Right atrium auricular region (tissue), 2 donors: ENCODE results near the gene STOM. TPM values are rescaled to one million over a fixed set of nuclear protein-coding genes. Genes with fewer than 3 reads are reported as not detected.

ENCODE experiments used
- DNase-seq: peaks from one replicate; pipeline ENCODE4 v3.0.0-alpha.2; 2019; ENCODE audit warnings: low spot score
- H3K27ac ChIP-seq, 2 donors: fragments of 200-600 bp; sonication (generic); 1 replicate in 1 of 2; 2 replicates in 1 of 2; pipeline ENCODE4 v1.5.1; 2016 to 2019
- H3K27me3 ChIP-seq, 2 donors: fragments of 200-600 bp; sonication (generic); one replicate each; pipeline versions ENCODE4 v1.5.1 to v1.6.0; 2017 to 2019
- H3K36me3 ChIP-seq: fragments of 200-600 bp; sonication (generic); one replicate; pipeline ENCODE4 v1.5.1; 2016
- H3K4me1 ChIP-seq, 2 donors: fragments of 200-600 bp; sonication (generic); one replicate each; pipeline versions ENCODE4 v1.5.1 to v1.6.0; 2017 to 2019
- H3K4me3 ChIP-seq, 2 donors: fragments of 200-600 bp; sonication (generic); 1 replicate in 1 of 2; 2 replicates in 1 of 2; pipeline ENCODE4 v1.5.1; 2017 to 2019; ENCODE audit warnings: mild to moderate bottlenecking in 1 of 2, moderate library complexity in 1 of 2
- H3K9me3 ChIP-seq, 2 donors: fragments of 200-600 bp; sonication (generic); one replicate each; pipeline ENCODE4 v1.5.1; 2019
- CTCF ChIP-seq, 2 donors: fragments of 200-600 bp; sonication (generic); IDR thresholded peaks; one replicate each; pipeline ENCODE4 v1.5.1; 2019; ENCODE audit warnings: antibody characterized with exemption in 2 of 2
- total RNA-seq, 2 donors: library from RNA; depleted of rRNA; stranded (reverse); fragments of >200 nt; gene quantifications; one replicate each; pipeline ENCODE4 v1.1.0, GENCODE V29; 2016

The STOM gene
- total RNA-seq, 2 donors from 2014 or later = 152 to 173 TPM

DNA sequence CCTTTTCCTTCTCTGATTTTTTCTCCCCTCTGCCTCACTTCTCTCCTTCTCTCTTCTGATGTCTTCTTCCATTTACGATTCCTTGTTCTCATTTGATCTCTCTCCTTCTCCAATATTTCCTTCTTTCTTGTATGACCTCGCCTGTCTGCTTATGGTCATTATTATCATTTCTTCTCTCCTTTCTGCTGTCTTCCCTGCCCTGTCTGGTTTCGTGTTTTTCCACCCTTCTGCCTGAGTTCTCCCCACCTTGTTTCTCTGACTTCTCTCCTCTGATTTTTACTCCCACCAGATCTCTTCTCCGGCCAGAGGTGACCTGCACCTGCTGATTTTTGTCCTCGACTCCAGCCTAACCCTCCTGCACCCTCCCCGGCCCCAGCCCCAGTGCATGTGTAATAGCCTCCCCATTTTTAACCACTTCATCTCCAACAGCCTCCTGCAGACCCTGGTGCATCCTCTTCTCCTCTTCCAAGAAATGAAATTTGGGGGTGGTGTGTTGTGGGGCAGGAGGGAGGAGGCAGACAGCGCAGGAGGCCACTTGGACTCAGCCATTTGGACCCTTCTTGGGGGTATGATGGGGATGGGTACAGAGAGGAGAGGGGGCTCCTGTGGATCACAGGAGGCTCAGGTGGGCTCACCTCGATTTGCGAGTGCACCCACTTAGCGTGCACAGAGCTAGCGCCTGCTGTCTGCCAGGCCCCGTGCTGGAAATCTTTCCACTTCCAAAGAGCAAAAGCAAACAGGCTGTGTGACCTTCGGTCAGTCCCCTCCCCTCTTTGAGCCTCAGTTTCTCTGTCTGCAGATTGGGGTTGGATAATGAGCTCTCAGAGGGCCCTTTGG lies 69.5 kb downstream of the STOM start:
- DNase-seq = no peak

GRCh38 chr9:121299467-121300282 lies 70.4 kb downstream of the STOM start:
- peak in 1 of 2 donors; percentile 13 for TF ChIP-seq CTCF (IDR thresholded peaks at IDR 0.05)
- Histone ChIP-seq H3K36me3 (peaks cover 30% of the 10 kb centered on the region), H3K4me3 (peak overlapping the region; percentile 56 to 63), H3K27ac (peak overlapping the region; percentile 87 to 97), H3K27me3 (no peaks in the 10 kb centered on the region), H3K9me3 (no peaks in the 10 kb centered on the region), H3K4me1 (peaks cover 0 to 87% of the 10 kb centered on the region in 2 donors)
- peak; percentile 90 for DNase-seq

More for the DNA sequence above, 69.5 kb downstream of the STOM start:
- Histone ChIP-seq H3K27me3 (no peaks in the 10 kb centered on the region), H3K4me1 (peaks cover 0 to 87% of the 10 kb centered on the region in 2 donors), H3K36me3 (peaks cover 39% of the 10 kb centered on the region), H3K4me3 (peak overlapping the region; percentile 56 to 63), H3K27ac (peak overlapping the region; percentile 87 to 97), H3K9me3 (no peaks in the 10 kb centered on the region)
- TF ChIP-seq CTCF (IDR thresholded peaks at IDR 0.05) = no peak

DNA sequence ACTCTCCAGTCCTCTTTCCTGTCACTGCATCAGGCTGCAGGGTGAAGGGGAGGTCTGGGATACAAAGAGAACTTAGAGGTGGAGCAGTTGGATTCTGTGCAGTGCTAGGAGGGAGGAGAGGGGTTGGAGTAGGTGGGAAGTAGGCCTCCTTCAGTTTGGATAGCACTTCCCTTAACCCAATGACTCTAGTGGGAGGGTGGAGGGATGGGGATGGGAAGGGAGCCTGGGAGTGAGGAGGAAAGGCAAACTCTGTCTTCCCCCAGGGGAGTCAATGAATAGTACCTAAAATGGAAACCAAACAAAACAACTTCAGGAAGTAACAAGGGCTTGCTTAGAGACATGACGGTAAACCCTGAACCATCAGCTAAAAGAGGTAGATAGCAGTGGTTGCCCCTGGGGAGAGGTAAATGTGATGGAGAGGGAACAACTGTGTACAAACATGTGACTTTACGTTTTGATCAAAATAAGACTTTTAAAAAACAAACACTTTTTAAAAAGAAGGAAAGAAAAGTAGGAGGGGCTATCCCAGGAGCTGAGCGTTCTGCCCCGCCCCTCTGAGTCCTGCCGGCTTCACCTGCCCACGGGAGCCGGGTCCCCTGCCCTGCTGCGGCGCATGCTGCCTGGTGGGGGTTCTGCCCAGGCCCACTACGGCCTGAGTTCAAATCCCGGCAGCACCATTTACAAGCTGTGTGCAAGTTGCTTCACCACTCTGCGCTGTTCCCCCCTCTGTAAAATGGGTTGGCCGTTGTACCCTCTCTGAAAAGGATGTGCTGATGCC lies 71.2 kb downstream of the STOM start:
- Histone ChIP-seq H3K4me3 (peak overlapping the region; percentile 56 to 63), H3K4me1 (peaks cover 0 to 87% of the 10 kb centered on the region in 2 donors), H3K27me3 (no peaks in the 10 kb centered on the region), H3K9me3 (no peaks in the 10 kb centered on the region), H3K36me3 (peaks cover 22% of the 10 kb centered on the region), H3K27ac (peak overlapping the region; percentile 87 to 97)
- TF ChIP-seq CTCF (IDR thresholded peaks at IDR 0.05) = no peak
- no peak for DNase-seq

GRCh38 chr9:121298016-121298538 lies 72.0 kb downstream of the STOM start:
- H3K4me1 ChIP-seq = peaks cover 0 to 87% of the 10 kb centered on the region in 2 donors
- H3K4me3 ChIP-seq = no peak overlapping the region
- H3K36me3 ChIP-seq = peaks cover 14% of the 10 kb centered on the region
- no peaks in the 10 kb centered on the region for H3K27me3 ChIP-seq
- H3K27ac ChIP-seq = peak overlapping the region; percentile 87 to 97
- H3K9me3 ChIP-seq = no peaks in the 10 kb centered on the region
- no peak for DNase-seq
- no peak for TF ChIP-seq CTCF (IDR thresholded peaks at IDR 0.05)

GRCh38 chr9:121297389-121297788 lies 72.7 kb downstream of the STOM start:
- Histone ChIP-seq H3K27ac (peak overlapping the region; percentile 87 to 97), H3K9me3 (no peaks in the 10 kb centered on the region), H3K4me1 (peaks cover 0 to 87% of the 10 kb centered on the region in 2 donors), H3K4me3 (no peak overlapping the region), H3K36me3 (peaks cover 7% of the 10 kb centered on the region), H3K27me3 (no peaks in the 10 kb centered on the region)
- no peak for DNase-seq
- TF ChIP-seq CTCF (IDR thresholded peaks at IDR 0.05) = no peak
